Transverse colon (tissue), 4 donors: ENCODE measurements around the gene GFRA1. TPM values are rescaled to one million over a fixed set of nuclear protein-coding genes. Genes with fewer than 3 reads are reported as not detected.
"Not testable (repeated sequence)": the region's sequence is repeated elsewhere in the genome, so short reads cannot be mapped to it uniquely, and the experiment has no call there.

Experiments used
- DNase-seq: peaks from one replicate; pipeline ENCODE4 v3.0.0-alpha.2; 2019
- H3K27ac ChIP-seq, 4 donors: fragments of 200-600 bp; sonication (generic); 2 replicates each; pipeline ENCODE4 v1.5.1; 2016 to 2018; ENCODE audit warnings: inconsistent platforms in 4 of 4
- H3K27me3 ChIP-seq: fragments of 200-600 bp; sonication (generic); 2 replicates; pipeline ENCODE4 v1.5.1; 2017; ENCODE audit warnings: inconsistent platforms
- H3K36me3 ChIP-seq, 4 donors: fragments of 200-600 bp; sonication (generic); 2 replicates each; pipeline ENCODE4 v1.5.1; 2017 to 2019; ENCODE audit warnings: inconsistent platforms in 4 of 4
- H3K4me1 ChIP-seq, 4 donors: fragments of 200-600 bp; sonication (generic); 2 replicates each; pipeline ENCODE4 v1.5.1; 2017 to 2020; ENCODE audit warnings: inconsistent platforms in 4 of 4
- H3K4me3 ChIP-seq, 4 donors: fragments of 200-600 bp; sonication (generic); 1 replicate in 1 of 4; 2 replicates in 3 of 4; pipeline versions ENCODE4 v1.5.1 to v1.6.1; 2017 to 2019; ENCODE audit warnings: inconsistent platforms in 4 of 4
- H3K9me3 ChIP-seq, 2 donors: fragments of 200-600 bp; sonication (generic); 2 replicates each; pipeline ENCODE4 v1.5.1; 2017 to 2019; ENCODE audit warnings: inconsistent platforms in 2 of 2
- EP300 ChIP-seq: sonication (generic); formaldehyde crosslinking; IDR thresholded peaks from one replicate; pipeline ENCODE4 v1.6.1; 2017; ENCODE audit warnings: antibody characterized with exemption, low read depth
- POLR2A ChIP-seq: fragments of 450-650 bp; IDR thresholded peaks from one replicate; pipeline ENCODE4 v1.6.1; 2016; ENCODE audit warnings: antibody characterized with exemption, mild to moderate bottlenecking, moderate library complexity
- POLR2AphosphoS5 ChIP-seq, 3 donors: sonication (generic); formaldehyde crosslinking; IDR thresholded peaks; one replicate each; pipeline ENCODE4 v1.6.1; 2016; ENCODE audit warnings: antibody characterized with exemption in 3 of 3
- WGBS, 2 donors: methylation state at CpG; one replicate each; pipeline ENCODE4 v1.1.5; 2018; ENCODE audit warnings: low coverage in 1 of 2; 5-methylcytosine and 5-hydroxymethylcytosine counted together
- in situ Hi-C, 4 donors: fragments of 200-750 bp; cut with MboI; loops; one replicate each; pipeline versions ENCODE4 v1.15.0 to v1.15.1; 2017; ENCODE audit warnings: low sequenced_read_pairs in 3 of 4, low pct_ligation_motif_present in 1 of 4, low pct_unique_long_range_greater_than_20kb in 1 of 4
- intact Hi-C: fragments of 100-400 bp; cut with DNase I; formaldehyde crosslinking; loops from one replicate; pipeline ENCODE4 v1.15.1; 2023; ENCODE audit warnings: low total_unique reads
- total RNA-seq, 4 donors: library from RNA; depleted of rRNA; stranded (reverse); fragments of >200 nt; gene quantifications; one replicate each; pipeline ENCODE4 v1.1.0, GENCODE V29; 2016
- TF ChIP-seq, protein P1 (sequence below), 5 experiments: fragments of 200-600 bp in 3 of 5; fragments of 450-650 bp in 2 of 5; sonication (generic) in 3 of 5; IDR thresholded peaks; 1 replicate in 2 of 5; 2 replicates in 3 of 5; pipeline ENCODE4 v1.5.1; 2016 to 2017; ENCODE audit warnings: antibody characterized with exemption in 5 of 5, inconsistent platforms in 3 of 5, mild to moderate bottlenecking in 2 of 5, moderate library complexity in 1 of 5

GFRA1 gene
- total RNA-seq, 4 donors from 2014 or later: 12.0 to 32.8 (median 17.3) TPM

DNA sequence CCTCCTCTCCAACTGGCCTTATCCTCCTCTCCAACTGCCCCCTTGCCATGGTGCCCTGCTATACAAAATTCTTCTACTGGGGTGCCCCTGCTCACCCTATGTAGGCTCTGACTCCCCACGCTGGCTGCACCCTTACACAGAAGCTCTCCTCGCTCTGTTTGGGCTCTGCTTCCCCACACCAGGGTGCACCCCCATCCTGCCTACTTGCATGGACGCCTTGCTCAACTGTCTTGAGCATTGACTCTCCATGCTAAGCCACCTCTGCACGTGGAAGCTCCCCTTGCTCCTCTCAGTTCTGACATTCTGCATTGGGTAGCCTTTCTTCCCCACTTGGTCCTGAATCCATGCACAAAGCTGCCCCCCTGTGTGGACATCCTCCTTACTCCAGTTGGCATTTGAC is 231.1 kb downstream of the GFRA1 start:
- Histone ChIP-seq H3K27me3 (no peaks in the 10 kb centered on the region), H3K27ac (no peak overlapping the region), H3K36me3 (no peaks in the 10 kb centered on the region), H3K9me3 (no peaks in the 10 kb centered on the region), H3K4me1 (no peaks in the 10 kb centered on the region), H3K4me3 (no peak overlapping the region)
- intact Hi-C loops: no loop called here
- TF ChIP-seq POLR2AphosphoS5 (IDR thresholded peaks at IDR 0.05) (no peak), POLR2A (no peak), EP300 (no peak)
- TF ChIP-seq, protein P1, sequence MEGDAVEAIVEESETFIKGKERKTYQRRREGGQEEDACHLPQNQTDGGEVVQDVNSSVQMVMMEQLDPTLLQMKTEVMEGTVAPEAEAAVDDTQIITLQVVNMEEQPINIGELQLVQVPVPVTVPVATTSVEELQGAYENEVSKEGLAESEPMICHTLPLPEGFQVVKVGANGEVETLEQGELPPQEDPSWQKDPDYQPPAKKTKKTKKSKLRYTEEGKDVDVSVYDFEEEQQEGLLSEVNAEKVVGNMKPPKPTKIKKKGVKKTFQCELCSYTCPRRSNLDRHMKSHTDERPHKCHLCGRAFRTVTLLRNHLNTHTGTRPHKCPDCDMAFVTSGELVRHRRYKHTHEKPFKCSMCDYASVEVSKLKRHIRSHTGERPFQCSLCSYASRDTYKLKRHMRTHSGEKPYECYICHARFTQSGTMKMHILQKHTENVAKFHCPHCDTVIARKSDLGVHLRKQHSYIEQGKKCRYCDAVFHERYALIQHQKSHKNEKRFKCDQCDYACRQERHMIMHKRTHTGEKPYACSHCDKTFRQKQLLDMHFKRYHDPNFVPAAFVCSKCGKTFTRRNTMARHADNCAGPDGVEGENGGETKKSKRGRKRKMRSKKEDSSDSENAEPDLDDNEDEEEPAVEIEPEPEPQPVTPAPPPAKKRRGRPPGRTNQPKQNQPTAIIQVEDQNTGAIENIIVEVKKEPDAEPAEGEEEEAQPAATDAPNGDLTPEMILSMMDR (IDR thresholded peaks at IDR 0.05): no peak
- WGBS, 2 donors: 79 to 93% methylated on average over 3 to 4 of the region's 4 CpGs
- no peak for DNase-seq
- in situ Hi-C loops: no loop called here

DNA sequence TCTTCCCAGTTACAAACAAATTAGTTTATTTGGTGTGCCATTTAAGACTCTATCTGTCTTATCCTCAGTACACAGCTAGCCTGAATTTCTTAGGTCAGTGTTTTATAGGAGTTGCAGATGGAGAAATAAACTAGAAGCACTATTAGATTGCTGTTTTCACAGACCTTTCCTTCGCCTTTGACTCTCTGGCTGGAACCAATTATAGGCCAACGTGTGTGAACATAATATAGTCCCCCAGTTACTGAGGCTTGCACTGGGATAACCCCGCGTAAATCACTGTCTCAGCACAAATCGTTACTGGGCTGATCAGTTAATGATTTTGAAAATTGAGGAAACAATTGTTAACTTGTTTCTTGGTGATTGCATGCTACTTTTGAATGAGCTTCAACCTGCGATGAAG is 233.4 kb downstream of the GFRA1 start:
- intact Hi-C loops (no loop called here), in situ Hi-C loops (no loop called here)
- no peaks in the 10 kb centered on the region for H3K9me3 ChIP-seq
- 77 to 84% methylated on average over 6 of the region's 6 CpGs for WGBS, 2 donors
- no peak overlapping the region for H3K27ac ChIP-seq
- H3K36me3 ChIP-seq: no peaks in the 10 kb centered on the region
- no peak for TF ChIP-seq EP300
- no peaks in the 10 kb centered on the region for H3K4me1 ChIP-seq
- no peak for DNase-seq
- no peak overlapping the region for H3K4me3 ChIP-seq
- H3K27me3 ChIP-seq: no peaks in the 10 kb centered on the region

- TF ChIP-seq, protein P1 (IDR thresholded peaks at IDR 0.05): no peak
- TF ChIP-seq POLR2AphosphoS5 (IDR thresholded peaks at IDR 0.05) (peak in 2 of 3 donors; percentile 16 to 44), POLR2A (no peak), EP300 (no peak)
- DNase-seq: peak; percentile 20
- H3K4me3 ChIP-seq: no peak overlapping the region
- no peaks in the 10 kb centered on the region for H3K4me1 ChIP-seq
- no peaks in the 10 kb centered on the region for H3K36me3 ChIP-seq
- intact Hi-C loops (no loop called here), in situ Hi-C loops (no loop called here)
- WGBS, 2 donors: 41 to 55% methylated on average over 3 of the region's 3 CpGs
- no peaks in the 10 kb centered on the region for H3K27me3 ChIP-seq
- no peaks in the 10 kb centered on the region for H3K9me3 ChIP-seq
- H3K27ac ChIP-seq: no peak overlapping the region
Observed at GRCh38 chr10:116038259-116038658, 234.7 kb downstream of the GFRA1 start.

DNA sequence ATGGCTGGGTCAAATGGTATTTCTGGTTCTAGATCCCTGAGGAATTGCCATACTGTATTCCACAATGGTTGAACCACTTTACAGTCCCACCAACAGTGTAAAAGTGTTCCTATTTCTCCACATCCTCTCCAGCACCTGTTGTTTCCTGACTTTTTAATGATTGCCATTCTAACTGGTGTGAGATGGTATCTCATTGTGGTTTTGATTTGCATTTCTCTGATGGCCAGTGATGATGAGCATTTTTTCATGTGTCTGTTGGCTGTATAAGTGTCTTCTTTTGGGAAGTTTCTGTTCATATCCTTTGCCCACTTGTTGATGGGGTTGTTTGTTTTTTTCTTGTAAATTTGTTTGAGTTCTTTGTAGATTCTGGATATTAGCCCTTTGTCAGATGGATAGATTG is 237.6 kb downstream of the GFRA1 start:
- intact Hi-C loops, H3K27me3 ChIP-seq, H3K9me3 ChIP-seq, in situ Hi-C loops, DNase-seq, H3K4me1 ChIP-seq, H3K36me3 ChIP-seq, H3K4me3 ChIP-seq, H3K27ac ChIP-seq: not testable (repeated sequence)

DNA sequence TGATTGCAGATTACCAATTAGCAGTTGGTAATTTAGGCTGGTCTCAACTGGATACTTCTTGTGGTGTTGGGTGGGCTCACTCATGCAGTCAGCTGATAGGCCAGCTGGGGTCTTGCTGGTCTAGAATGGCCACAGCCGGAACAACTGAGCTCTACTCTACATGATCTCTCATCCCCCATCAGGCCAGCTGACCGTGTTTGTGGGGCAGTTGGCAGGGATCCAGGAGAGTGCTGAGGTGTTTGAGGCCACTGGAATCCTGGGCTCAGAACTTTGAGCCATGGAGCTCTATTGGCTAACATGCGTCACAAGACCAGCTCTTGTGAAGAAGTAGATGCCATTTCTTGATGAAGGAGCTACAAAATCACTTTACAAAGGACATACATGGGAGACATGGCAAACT is 242.4 kb downstream of the GFRA1 start:
- Histone ChIP-seq H3K36me3 (no peaks in the 10 kb centered on the region), H3K27me3 (no peaks in the 10 kb centered on the region), H3K9me3 (no peaks in the 10 kb centered on the region), H3K4me3 (no peak overlapping the region), H3K4me1 (no peaks in the 10 kb centered on the region), H3K27ac (no peak overlapping the region)
- intact Hi-C loops (no loop called here), in situ Hi-C loops (no loop called here)
- 45% methylated on average over 3 of the region's 3 CpGs; no CpG with 5 or more reads in 1 of the 2 donors for WGBS, 2 donors
- no peak for DNase-seq
- TF ChIP-seq, protein P1 (IDR thresholded peaks at IDR 0.05): no peak
- TF ChIP-seq POLR2AphosphoS5 (IDR thresholded peaks at IDR 0.05) (no peak), POLR2A (no peak), EP300 (no peak)
